Measurements from ENCODE around the gene PKP4.

PKP4 gene

DNA sequence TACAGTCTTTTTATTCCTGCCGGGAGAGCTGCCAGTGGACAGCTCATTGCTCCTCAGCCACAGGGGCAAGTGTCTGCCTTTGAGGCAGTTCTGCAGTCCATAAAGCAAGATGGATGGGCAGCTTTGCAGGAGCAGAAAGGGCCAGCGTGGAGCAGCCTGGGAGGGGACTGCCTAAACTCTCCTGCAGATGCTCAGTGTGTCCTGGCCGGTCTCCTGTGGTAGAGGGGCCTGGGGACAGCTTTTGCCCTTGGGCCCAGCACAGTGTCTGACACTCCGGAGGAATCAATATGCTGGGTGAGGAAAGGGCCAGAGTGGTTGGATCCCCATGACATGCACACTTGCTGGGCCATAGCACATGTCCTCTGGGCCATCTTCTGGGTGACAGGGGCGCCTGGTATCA lies 272.7 kb downstream of the PKP4 start:
- Histone ChIP-seq H3K9me3 (no peaks in the 10 kb centered on the region), H3K4me1 (no peaks in the 10 kb centered on the region), H3K4me3 (no peak overlapping the region), H3K36me3 (replicated peaks) (no peaks in the 10 kb centered on the region), H3K27me3 (ENCODE audit: low read depth) (no peaks in the 10 kb centered on the region)
- in situ Hi-C loops (cut with MboI; ENCODE audit: low sequenced_read_pairs) = loop anchor here (25.0 kb wide), 1 partner anchor 542 kb away; no protein-coding TSS in a partner anchor
- DNase-seq (ENCODE audit: low spot score in 2 of 2) = no peak

DNA sequence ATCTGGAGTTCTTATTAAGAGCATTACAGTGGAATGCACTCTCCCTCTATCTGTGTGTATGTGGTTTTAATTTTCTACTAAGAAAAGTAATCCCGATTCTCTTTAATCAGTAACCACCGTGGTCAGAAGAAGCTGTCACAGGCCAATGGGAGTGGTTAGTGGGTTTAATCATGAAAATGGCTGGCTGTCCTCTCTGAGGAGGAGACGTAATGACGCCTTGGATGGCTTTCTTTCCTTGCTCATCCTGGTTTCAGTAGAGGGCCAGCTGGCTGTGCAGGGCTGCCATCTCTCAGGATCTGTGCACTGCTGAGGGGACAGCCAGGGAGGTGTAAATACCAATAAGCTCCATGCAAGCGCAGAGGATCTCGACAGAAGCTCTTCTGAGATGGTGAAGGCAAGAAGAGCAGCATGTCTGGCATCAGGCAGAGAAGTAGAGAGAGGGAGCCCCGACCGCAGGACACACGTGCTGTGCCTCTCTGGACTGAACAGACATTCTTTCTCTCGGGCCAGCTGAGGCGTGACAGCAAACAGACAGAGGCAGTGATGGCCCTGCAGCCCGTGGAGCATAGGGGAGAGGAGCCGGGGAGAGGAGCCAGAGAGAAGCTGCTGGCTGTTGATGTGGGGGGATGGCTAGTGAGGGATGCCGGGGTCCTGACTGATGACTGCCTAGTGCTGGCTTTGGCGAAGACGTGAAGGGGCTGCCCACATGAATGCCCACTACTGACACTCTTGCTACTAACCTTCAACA lies 273.3 kb downstream of the PKP4 start:
- DNase-seq (ENCODE audit: low spot score in 2 of 2) = no peak
- Histone ChIP-seq H3K4me3 (no peak overlapping the region), H3K36me3 (replicated peaks) (no peaks in the 10 kb centered on the region), H3K27me3 (ENCODE audit: low read depth) (no peaks in the 10 kb centered on the region), H3K4me1 (no peaks in the 10 kb centered on the region), H3K9me3 (no peaks in the 10 kb centered on the region)
- in situ Hi-C loops (cut with MboI; ENCODE audit: low sequenced_read_pairs) = loop anchor here (25.0 kb wide), 1 partner anchor 543 kb away; no protein-coding TSS in a partner anchor

GRCh38 chr2:158730621-158731140 lies 273.9 kb downstream of the PKP4 start:
- H3K27me3 ChIP-seq (ENCODE audit: low read depth) = no peaks in the 10 kb centered on the region
- no peak overlapping the region for H3K4me3 ChIP-seq
- no peaks in the 10 kb centered on the region for H3K4me1 ChIP-seq
- no peaks in the 10 kb centered on the region for H3K36me3 ChIP-seq (replicated peaks)
- in situ Hi-C loops (cut with MboI; ENCODE audit: low sequenced_read_pairs) = loop anchor here (25.0 kb wide), 1 partner anchor 543 kb away; no protein-coding TSS in a partner anchor
- no peaks in the 10 kb centered on the region for H3K9me3 ChIP-seq
- DNase-seq (ENCODE audit: low spot score in 2 of 2) = no peak

- Histone ChIP-seq H3K27me3 (ENCODE audit: low read depth) (no peaks in the 10 kb centered on the region), H3K9me3 (no peaks in the 10 kb centered on the region), H3K36me3 (replicated peaks) (no peaks in the 10 kb centered on the region), H3K4me1 (peaks cover 4% of the 10 kb centered on the region), H3K4me3 (no peak overlapping the region)
- in situ Hi-C loops (cut with MboI; ENCODE audit: low sequenced_read_pairs) = loop anchor here (25.0 kb wide), 1 partner anchor 544 kb away; no protein-coding TSS in a partner anchor
- no peak for DNase-seq (ENCODE audit: low spot score in 2 of 2)
Observed at GRCh38 chr2:158731386-158731785, 274.6 kb downstream of the PKP4 start.
